Measurements from ENCODE around the gene CHMP6.

CHMP6 gene

GRCh38 chr17:80991645-80992076 is at the start of gene CHMP6:
CHMP6 (plus strand) TSS chr17:80991841; CDS start chr17:80991919, 78 bp downstream.
- peak; percentile 60 for DNase-seq

- no peak for DNase-seq
Measured at GRCh38 chr17:80942423-80943345, 49.0 kb upstream of the CHMP6 start.

GRCh38 chr17:80943346-80944145 is 48.1 kb upstream of the CHMP6 start:
- no peak for DNase-seq

GRCh38 chr17:80944326-80944725 is 47.3 kb upstream of the CHMP6 start:
- no peak for DNase-seq

GRCh38 chr17:80945736-80946135 is 45.9 kb upstream of the CHMP6 start:
- DNase-seq = no peak

GRCh38 chr17:80946449-80946848 is 45.2 kb upstream of the CHMP6 start:
- DNase-seq = no peak

- no peak for DNase-seq
Measured at GRCh38 chr17:80947200-80947940, 44.3 kb upstream of the CHMP6 start.

GRCh38 chr17:80948019-80948975 is 43.3 kb upstream of the CHMP6 start:
- no peak for DNase-seq

- DNase-seq = no peak
Measured at GRCh38 chr17:80948976-80949450, 42.6 kb upstream of the CHMP6 start.

- DNase-seq = no peak
Measured at GRCh38 chr17:80949451-80950421, 41.9 kb upstream of the CHMP6 start.

- DNase-seq = no peak
Measured at GRCh38 chr17:80950466-80951120, 41.0 kb upstream of the CHMP6 start.

- no peak for DNase-seq
Measured at GRCh38 chr17:80951121-80952090, 40.2 kb upstream of the CHMP6 start.

GRCh38 chr17:80952291-80952690 is 39.4 kb upstream of the CHMP6 start:
- no peak for DNase-seq

- DNase-seq = no peak
Measured at GRCh38 chr17:80953471-80954315, 37.9 kb upstream of the CHMP6 start.

GRCh38 chr17:80955078-80955477 is 36.6 kb upstream of the CHMP6 start:
- DNase-seq = no peak

- no peak for DNase-seq
Measured at GRCh38 chr17:80955671-80956280, 35.9 kb upstream of the CHMP6 start.

Data from activated effector memory CD4-positive, alpha-beta T cell treated with Interleukin-2 at 50 U/mL for 16 hours (primary cell).